Suprapubic skin (tissue), 4 donors: Measurements from ENCODE around the gene TMEM225.

ENCODE experiments used
- EP300 ChIP-seq: sonication (generic); formaldehyde crosslinking; IDR thresholded peaks from one replicate; pipeline ENCODE4 v1.6.1; 2017; ENCODE audit warnings: antibody characterized with exemption
- POLR2AphosphoS5 ChIP-seq, 3 donors: sonication (generic); formaldehyde crosslinking; IDR thresholded peaks; one replicate each; pipeline ENCODE4 v1.6.1; 2017; ENCODE audit warnings: antibody characterized with exemption in 3 of 3
- TF ChIP-seq, protein P1 (sequence below), 2 donors: fragments of 200-600 bp in 1 of 2; fragments of 450-650 bp in 1 of 2; sonication (generic) in 1 of 2; IDR thresholded peaks; one replicate each; pipeline ENCODE4 v1.5.1; 2016 to 2019; ENCODE audit warnings: antibody characterized with exemption in 2 of 2, mild to moderate bottlenecking in 1 of 2, moderate library complexity in 1 of 2

DNA sequence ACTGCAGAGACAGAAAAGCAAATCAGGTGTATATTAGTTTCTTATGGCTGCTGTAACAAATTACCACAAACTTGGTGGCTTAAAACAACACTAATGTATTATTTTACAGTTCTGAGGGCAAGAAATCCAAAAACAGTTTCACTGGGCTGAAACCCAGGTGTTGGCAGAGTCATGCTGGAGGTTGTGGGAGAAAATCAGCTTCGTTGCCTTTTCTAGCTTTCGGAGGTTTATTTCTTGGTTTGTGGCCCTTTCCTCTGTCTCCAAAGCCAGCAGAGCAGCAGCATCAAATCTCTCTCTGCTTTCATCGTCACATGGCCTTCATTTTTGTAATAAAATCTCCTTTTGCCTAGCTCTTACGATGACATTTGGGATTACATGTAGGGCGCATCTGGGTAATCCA is 46.3 kb downstream of the TMEM225 start:
- TF ChIP-seq, protein P1, sequence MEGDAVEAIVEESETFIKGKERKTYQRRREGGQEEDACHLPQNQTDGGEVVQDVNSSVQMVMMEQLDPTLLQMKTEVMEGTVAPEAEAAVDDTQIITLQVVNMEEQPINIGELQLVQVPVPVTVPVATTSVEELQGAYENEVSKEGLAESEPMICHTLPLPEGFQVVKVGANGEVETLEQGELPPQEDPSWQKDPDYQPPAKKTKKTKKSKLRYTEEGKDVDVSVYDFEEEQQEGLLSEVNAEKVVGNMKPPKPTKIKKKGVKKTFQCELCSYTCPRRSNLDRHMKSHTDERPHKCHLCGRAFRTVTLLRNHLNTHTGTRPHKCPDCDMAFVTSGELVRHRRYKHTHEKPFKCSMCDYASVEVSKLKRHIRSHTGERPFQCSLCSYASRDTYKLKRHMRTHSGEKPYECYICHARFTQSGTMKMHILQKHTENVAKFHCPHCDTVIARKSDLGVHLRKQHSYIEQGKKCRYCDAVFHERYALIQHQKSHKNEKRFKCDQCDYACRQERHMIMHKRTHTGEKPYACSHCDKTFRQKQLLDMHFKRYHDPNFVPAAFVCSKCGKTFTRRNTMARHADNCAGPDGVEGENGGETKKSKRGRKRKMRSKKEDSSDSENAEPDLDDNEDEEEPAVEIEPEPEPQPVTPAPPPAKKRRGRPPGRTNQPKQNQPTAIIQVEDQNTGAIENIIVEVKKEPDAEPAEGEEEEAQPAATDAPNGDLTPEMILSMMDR (IDR thresholded peaks at IDR 0.05), result no peak
- TF ChIP-seq POLR2AphosphoS5 (IDR thresholded peaks at IDR 0.05), result no peak
- no peak for TF ChIP-seq EP300
